NCI-H69 (cell line): ENCODE data around the gene SLC12A5.

Source experiments
- DNase-seq: peaks from one replicate; lab custom pipeline; 2025; lab: John Stamatoyannopoulos, UW

Gene SLC12A5

DNA sequence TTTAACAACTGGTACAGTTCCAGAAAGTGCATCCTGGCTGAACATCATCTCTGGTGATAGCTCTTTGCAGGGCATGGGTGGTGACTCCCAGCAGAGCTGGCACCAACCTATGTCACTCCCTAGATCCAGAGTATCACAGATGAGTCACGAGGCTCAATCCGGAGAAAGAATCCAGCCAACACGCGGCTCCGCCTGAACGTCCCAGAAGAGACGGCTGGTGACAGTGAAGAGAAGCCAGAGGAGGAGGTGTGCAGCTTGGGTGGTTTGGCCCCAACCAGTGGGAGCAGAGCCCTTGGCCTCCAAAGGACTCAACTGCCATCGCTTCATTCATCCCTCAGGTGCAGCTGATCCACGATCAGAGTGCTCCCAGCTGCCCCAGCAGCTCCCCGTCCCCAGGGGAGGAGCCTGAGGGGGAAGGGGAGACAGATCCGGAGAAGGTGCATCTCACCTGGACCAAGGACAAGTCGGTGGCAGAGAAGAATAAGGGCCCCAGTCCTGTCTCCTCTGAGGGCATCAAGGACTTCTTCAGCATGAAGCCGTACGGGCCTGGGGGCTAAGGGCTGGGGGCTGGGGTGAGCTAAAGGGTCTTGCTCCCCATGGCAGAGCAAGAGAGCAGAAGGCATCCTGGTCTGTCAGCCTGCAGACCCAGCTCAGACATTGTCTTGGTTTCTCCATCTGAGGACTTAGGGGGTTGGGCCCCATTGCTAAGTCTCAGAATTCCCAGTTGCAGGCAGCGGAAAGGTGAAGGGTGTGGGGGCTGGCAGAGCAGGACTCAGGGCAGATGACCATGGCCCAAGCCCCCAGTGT, 27.2 kb downstream of the SLC12A5 start:
- DNase-seq: no peak

DNA sequence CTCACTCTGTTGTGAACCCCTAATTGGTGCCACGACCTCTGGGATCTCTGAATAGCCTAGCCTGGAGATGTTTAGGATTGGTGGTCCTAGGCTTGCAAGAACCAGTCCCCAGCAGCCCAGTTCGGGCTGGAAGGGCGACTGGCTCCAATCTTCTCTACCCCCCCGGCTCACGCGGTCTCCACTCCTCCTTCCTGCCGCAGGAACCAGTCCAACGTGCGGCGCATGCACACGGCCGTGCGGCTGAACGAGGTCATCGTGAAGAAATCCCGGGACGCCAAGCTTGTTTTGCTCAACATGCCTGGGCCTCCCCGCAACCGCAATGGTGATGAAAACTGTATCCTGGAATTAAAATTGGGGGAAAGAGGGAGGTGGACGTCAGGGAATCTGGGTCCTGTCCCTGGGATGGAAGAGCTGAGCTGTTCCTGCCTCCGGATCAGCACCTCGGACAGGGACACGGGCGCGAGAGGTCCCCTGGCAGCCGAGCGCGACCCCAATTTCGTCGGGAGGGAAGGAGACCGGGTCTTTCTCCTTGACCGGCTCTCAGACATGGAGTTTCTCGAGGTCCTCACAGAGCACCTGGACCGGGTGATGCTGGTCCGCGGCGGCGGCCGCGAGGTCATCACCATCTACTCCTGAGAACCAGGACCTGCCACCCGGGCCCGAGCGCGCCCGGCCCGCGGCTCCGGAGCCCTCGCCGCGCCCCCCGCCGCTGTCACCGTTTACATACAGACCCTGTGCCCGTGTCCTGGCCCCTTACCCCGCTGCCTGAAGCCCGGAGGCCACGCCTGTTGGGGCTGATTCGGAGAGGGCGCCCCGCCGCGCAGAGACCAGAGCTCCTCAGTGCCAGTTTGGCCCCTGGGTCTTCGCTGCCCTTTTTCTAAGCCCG, 28.2 kb downstream of the SLC12A5 start:
- DNase-seq: no peak

DNA sequence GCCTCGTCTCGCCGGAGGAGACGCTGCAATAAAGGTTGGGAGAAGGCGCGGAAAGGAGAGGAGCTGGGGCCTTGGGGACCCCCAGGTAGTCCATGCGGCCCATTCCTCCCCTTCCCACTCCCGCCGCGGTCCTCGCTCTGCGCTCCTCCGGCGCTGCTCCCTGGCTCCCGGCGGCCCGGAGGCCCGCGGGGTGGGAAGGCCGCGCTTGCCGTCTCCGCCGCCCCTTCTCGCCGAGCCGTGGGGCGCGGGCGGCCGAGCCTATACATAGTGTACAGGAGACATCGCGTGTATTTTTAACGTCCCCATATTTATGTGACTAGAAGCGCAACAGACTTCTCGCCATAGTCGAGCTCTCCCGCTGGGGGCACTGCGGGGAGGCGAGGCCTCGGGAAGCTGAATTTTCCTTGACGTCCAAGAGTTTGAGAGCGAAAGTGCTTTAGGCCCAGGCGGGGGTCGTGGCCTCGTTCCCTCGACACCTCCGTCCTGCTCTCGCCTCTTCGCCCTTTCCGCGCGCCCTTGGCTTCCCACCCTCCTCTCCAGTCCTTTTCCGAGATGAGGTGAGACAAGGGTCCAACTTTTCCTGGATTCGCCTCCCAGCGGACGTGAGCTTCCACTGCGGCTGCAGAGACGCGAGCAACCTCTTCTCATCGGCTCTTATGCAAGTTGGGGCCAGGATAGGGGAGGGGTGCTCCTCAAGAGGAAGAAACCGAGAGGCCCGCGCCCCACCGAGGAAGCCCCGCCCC, 29.0 kb downstream of the SLC12A5 start:
- no peak for DNase-seq

DNA sequence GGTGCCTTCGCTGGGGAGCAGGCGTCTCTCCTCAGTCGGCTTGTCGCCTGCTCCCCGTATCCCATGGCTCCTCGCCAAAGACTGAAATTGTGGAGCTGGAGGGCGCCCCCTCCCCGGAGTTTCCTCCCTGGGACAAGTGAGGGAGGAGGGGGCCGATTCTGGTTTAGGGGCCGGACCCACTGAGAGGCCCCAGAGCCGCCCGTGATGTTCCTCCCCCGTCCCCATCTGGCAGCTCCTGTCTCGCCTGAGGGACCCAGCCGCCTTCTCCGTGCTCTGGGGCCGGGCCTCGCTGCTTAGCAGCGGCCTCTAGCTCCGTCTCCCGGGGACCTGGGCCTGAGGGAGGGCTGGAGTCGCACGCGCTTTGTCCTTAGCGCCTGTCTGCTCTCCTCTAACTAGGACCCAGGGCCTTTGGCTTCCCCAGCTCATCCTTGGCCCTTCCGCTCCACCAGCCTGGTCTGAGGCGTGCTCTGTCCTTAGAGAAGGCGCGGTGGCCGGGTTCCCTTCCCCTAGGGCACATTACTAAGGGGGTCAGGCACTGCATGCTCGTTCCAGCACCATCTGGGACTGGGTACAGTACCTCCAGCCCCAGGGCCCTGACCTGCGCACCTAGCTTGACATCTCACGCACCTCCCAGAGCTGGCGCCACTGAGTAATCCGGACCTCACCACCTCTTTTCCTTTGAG, 29.7 kb downstream of the SLC12A5 start:
- DNase-seq: no peak

DNA sequence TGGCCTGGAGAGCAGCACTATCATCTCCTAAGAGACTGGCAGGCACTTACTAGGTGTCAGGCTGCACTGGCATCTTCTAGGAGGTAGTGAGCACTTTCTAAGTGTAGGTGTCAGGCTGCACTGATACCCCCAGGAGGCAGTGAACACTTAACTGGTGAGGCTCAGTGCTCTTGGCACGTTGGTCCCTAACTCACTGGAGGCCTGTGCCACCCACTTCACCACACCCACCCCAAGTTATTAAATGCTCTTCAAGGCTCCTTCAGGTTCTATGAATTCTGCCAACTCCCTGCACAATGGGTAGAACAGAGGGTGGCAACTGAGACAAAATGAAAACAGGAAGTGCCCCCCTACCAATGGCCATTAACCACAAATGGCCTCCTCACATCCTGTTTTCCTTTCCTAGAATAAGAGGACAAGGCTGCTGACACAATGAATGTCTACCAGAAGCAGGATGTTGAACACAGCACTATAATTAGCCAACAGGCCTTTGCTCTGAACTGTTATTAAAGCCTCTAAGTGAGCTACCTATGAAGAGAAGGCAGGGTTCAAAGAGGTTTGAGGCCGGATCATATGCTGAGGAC, 31.4 kb downstream of the SLC12A5 start:
- DNase-seq: peak; percentile 86

DNA sequence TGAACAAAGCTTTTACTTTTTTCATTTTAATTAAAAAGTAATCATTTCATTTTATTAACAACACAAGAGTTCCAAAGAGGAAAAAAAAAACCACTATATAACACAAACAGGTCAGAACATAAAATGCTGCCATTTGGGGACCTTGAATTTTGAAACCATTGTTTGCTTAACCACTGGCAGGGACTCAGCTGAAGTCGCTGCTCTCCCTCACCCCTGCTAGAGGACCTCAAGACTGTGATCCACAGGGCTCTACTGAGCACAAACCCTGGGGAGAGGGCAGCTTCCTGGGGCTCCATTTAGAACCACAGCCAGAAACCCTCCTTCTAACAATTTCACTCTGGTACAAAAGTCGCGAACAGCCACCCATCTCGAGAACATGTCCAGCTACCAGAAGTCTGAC, 32.0 kb downstream of the SLC12A5 start:
- no peak for DNase-seq

DNA sequence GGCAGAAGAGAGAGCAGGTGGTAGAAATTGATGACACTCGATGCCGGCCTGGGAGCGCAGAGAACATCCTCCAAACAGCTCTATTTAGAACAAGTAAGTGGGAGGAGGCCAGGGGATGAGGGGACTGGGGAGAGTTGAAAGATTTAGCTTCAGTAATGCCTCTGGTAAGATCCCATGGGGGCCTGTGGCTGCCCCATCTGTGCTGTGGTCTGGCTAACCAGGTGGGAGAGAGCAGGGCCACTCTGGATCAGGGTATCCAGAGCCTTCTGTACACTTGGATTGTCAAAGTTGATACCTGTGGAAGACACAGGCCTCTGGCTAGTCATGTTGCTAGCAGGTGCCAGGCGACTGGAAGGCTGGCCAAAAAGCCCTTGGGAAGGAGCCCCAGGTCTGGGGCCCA, 33.1 kb downstream of the SLC12A5 start:
- no peak for DNase-seq

DNA sequence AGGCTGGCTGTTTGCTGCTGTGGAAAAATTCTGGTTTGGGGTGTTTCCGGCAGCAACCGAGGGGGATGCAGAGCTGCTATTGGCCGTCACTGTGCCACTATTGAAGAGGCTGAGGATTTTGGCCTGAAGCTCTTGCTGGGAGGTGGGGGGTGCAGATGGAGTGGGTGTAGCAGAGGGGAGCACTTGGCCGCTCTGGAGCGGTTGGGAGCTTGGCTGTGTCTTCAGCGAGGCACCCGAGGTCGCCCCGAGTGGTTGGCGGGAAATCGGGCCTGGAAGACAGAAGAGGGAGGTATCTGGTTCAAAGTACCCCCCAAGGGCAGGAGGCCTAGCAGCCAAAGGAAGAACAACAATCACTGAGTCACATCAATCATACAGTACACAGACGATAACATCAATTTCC, 33.6 kb downstream of the SLC12A5 start:
- DNase-seq: no peak

DNA sequence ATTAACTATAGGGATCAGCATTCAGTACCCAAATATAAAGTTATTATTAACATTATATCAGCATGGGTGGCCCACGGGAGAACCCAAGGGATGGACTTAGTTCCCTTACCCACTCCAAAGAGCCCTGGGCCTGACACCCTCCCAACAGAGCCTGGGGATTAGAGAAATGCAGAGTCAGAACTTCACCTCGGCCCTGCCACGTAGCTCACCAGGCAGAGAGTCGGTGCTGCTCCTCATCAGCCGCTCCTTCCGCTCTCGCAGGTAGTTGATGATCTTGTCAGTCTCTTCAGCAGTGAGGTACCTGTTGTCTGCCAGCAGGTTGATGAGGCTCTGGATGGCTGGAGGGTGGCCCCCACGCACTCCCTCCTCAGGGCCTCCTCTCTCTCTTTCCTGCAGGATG, 34.1 kb downstream of the SLC12A5 start:
- no peak for DNase-seq

DNA sequence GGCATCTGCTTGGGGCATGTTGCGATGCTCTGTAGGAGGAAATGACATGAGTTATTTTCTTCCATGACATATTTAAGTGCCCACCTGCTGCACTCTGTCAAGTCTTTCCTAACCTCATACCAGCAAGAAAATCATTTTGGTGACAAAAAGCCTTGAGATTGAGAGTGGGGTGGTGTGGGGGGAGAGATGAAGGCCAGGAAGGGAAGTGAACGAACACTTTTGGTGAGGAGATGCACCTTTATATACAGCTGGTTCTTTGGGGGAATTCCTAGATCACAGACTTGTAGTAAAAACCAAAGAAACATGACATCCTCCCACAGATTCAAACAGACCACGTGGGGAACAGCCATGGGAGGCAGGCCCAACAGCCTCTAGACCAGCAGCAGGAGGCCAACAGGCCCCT, 34.6 kb downstream of the SLC12A5 start:
- no peak for DNase-seq

DNA sequence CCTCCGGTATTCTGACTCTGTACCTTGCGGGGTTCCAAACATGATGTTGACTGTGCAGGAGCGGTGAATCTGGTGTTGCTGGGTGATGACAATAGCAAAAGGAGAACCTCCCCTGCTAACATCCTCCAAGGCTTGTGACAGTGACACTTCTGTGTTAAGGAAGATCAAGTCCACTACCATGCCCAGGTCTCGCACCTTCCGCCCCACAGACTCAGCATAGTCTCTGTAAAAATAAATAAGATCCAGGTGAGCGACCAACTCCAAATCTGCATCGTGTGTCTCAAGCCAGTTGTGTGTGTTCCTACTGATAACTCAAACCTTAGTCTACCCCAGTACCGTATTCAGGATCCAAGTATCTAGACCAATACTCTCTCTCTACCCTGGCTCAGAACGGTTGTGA, 36.0 kb downstream of the SLC12A5 start:
- no peak for DNase-seq

DNA sequence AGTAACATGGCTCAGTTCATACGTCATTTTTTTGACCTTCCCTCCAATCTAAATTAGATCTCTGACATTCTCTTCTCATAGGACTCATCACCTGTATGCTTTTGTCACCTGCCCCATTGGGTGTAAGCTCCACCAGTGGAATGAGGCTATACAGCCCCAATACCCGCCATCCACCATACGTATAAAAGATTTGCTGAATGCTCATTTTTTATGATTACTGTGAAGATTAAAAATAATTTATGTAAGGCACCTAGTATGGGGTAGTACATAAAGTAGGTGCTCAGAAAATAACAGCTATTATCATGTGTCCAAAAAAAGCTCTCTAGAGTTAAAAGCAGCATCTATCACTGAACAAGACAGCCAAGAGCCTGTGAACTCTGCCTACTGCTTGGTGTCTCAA, 36.7 kb downstream of the SLC12A5 start:
- no peak for DNase-seq

DNA sequence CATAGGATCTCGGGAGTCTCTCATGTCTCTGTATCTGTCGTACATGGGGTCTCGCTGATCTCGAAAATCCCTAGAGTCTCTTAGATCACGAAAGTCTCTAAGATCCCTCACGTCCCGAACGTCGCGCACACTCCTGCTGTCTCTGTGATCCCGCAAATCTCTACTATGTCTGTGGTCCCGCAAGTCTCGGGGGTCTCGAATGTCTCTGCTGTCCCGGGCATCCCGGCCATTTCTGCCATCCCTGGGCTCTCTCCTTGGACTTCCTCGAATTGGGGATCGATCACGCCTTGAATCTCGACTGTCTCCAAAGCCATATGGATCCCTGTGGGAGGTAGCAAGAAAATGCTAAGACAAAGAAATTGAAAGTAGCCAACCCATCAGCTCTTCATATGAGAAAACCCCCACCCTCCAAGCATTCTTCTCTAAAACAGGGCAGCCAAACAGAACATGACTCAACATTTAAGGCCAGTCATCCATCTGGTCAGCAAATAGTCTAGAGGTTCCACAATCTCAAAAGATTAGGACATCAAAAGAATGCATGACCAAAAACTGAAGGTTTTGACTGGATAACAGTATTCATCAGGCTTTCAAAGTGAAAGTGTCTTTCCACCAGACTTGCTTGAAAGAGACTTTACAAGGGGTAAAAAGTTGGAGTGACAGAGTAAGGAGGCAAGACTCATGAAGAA, 41.3 kb downstream of the SLC12A5 start:
- DNase-seq: no peak

DNA sequence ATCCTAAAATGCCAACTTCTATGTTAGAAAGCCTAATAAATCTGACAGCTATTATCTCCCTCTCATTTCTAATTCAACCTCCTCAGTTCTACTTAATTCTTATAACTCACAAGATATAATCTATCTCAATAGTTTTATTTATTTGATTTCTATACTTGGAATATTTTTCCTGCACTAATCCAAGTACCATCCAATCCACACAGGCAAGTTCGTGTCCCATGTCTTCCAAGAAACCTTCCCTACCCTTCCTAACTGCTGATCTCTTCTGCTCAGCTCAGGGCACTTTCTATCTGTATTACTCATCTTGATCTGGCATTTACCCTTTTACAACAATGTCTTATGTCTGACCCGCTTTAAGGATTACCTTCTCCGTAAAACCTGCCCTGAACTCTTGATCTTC, 42.6 kb downstream of the SLC12A5 start:
- DNase-seq: no peak

DNA sequence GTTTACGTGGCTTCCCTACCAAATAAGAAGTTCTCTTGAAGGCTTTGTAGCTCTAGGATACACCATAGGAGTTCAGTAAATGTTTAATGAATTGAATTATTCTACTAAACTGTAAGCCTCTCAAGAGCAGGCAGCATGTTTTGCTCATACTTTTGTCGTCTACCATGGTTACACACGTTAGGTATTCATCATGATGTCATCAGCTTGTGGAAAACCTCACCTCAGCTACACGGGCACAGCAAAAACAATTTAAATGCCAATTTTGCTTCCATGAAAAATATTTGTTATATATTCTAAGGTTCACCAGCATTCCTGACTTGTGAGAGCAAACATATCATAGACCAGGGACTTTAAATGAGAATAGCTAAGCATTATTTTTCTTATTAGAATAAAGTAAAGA, 44.0 kb downstream of the SLC12A5 start:
- no peak for DNase-seq

DNA sequence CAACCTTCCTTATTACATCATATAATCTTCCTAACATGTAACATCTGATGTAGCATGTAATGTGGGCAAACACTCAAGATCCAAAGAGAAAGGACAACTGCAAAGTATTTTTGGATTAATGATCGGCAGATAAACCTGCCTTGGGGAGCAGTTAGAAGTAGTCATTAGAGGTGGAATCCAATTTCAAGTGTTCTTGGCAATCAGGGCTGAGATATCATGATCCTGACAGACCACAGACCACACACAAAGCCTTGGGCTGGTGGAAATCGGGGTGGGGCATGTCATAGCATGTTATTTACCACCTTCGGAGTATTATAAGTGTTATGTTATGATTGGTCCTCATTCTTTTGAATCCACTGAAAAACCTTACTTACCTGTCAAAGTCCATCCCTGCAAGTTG, 44.4 kb downstream of the SLC12A5 start:
- DNase-seq: no peak

DNA sequence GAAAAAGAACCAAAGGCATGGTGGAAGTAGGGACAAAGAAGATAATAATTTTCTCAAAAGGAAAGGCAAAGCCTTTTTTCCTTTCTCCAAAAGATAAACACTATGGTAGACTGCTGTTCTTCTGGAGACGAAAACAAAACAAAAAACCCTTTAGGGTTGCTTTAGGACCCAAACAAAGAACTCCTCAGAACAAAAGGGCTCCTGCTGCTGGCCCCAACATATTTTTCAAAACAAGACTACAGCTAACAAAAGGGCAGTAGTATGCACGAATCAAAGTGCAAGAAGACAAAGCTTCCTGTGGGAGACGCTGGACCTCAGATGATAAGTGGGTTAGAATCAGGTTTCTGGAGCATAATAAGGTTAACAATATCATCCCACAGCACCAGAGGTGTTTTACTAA, 45.0 kb downstream of the SLC12A5 start:
- DNase-seq: no peak

DNA sequence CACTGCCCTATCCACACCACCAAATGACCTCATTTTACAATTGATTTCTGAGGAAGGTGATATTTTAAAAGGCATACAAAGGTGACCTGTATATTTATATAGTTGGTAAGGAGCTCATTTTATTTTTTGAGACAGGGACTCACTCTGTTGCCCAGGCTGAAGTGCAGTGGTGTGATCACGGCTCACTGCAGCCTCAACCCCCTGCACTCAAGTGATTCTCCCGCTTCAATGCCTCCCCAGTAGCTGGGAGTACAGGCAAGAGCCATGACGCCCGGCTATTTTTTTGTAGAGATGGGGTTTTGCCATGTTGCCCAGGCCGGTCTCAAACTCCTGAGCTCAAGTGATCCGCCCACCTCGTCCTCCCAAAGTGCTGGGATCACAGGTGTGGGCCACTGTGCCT, 47.8 kb downstream of the SLC12A5 start:
- DNase-seq: no peak

DNA sequence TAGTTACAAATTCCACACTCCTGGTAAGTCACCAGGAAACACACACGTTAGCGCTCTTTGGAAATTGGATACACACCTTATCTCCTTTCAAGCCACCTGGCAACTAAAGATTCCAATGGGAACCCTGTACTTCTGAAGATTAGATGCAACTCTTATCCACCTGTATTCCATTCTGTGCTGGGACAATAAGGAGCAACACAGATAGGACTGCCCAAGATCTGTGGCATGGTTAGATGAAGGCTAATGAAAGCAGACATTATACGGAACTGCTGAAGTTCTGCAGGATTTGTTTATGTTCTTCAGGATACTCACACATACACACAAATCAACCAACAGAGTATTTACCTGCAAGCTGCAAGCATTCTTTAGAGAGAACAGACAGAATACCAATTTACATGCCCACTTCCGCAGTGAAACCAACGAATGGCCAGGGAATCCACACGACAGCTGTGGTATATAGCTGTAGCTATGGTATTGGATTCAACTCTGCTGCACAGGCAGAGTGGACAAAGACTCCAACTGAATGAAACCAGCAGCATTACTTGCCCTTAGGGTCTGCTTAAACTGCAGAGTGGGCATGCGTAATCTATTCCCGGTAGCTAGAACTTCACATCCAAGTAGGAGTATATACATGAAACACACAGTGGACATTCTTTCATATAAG, 48.8 kb downstream of the SLC12A5 start:
- DNase-seq: no peak

DNA sequence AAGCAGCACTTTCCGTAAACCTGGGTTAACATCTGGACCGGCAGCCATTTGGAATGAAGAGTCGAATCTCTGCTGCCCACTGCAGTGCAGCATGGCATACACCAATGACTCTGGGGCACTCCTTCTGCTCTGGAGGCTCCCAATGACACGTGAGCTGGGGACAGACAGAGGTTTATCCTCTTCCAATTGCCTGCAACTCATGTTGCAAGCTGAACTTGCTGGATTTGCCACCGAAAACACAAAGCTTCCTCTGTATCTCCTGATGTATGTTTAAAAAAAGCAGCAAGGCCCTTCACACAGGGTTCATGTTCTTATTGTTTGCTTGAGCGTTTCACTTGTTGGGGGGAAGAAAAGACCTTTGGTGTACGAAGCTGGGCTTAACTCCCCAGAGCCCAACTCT, 49.9 kb downstream of the SLC12A5 start:
- DNase-seq: no peak

DNA sequence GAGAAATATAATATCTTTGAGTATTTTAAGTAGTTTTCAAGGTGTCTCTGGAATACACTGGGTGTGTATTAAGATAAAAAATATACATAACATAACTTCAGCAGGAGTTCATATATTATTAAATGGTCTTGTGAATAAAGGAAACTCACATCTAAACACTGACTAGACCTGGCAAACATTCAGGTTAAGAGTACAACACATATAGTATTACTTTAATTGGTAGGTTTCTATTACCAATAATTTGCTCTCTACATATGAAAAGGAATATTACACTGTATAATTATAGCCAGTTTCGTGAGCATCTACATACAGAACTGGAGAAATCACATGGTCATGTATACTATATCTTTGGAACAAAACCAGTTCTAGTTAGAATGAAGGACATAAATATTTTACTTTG, 52.1 kb downstream of the SLC12A5 start:
- peak; percentile 60 for DNase-seq
